ENCODE measurements around the gene LRP1B.

The LRP1B gene

GRCh38 chr2:141967980-141968379, 162.8 kb downstream of the LRP1B start:
- Histone ChIP-seq H3K27me3 (ENCODE audit: insufficient read depth, low read length) (no peaks in the 10 kb centered on the region), H4K20me1 (ENCODE audit: insufficient read depth, low read length) (no peaks in the 10 kb centered on the region), H3K79me2 (ENCODE audit: insufficient read depth, low read length) (no peaks in the 10 kb centered on the region), H3K9ac (ENCODE audit: low read length) (no peak overlapping the region), H3K4me1 (ENCODE audit: insufficient read depth, low read length, severe bottlenecking) (no peaks in the 10 kb centered on the region), H3K36me3 (ENCODE audit: insufficient read depth, low read length) (no peaks in the 10 kb centered on the region), H3K27ac (ENCODE audit: low read depth, low read length, poor library complexity, severe bottlenecking) (no peak overlapping the region), H3K9me3 (ENCODE audit: low read length) (no peaks in the 10 kb centered on the region), H3K4me3 (ENCODE audit: low read depth, low read length, poor library complexity, severe bottlenecking) (no peak overlapping the region), H2AFZ (ENCODE audit: low read length) (no peak overlapping the region), H3K9me2 (ENCODE audit: low read depth, low read length) (no peaks in the 10 kb centered on the region), H3K4me2 (ENCODE audit: low read length) (no peak overlapping the region), H3F3A (ENCODE audit: insufficient read depth, low read length) (no peaks in the 10 kb centered on the region)
- TF ChIP-seq CTCF (IDR thresholded peaks at IDR 0.05; ENCODE audit: low read length) (no peak), EZH2 (IDR thresholded peaks at IDR 0.05; ENCODE audit: borderline replicate concordance, low read length) (no peak)

GRCh38 chr2:141967503-141967902, 163.3 kb downstream of the LRP1B start:
- Histone ChIP-seq H3K79me2 (ENCODE audit: insufficient read depth, low read length) (no peaks in the 10 kb centered on the region), H3K36me3 (ENCODE audit: insufficient read depth, low read length) (no peaks in the 10 kb centered on the region), H3K9me3 (ENCODE audit: low read length) (no peaks in the 10 kb centered on the region), H3K27ac (ENCODE audit: low read depth, low read length, poor library complexity, severe bottlenecking) (no peak overlapping the region), H2AFZ (ENCODE audit: low read length) (no peak overlapping the region), H3K4me2 (ENCODE audit: low read length) (no peak overlapping the region), H4K20me1 (ENCODE audit: insufficient read depth, low read length) (no peaks in the 10 kb centered on the region), H3K4me3 (ENCODE audit: low read depth, low read length, poor library complexity, severe bottlenecking) (no peak overlapping the region), H3F3A (ENCODE audit: insufficient read depth, low read length) (no peaks in the 10 kb centered on the region), H3K4me1 (ENCODE audit: insufficient read depth, low read length, severe bottlenecking) (no peaks in the 10 kb centered on the region), H3K9ac (ENCODE audit: low read length) (no peak overlapping the region), H3K9me2 (ENCODE audit: low read depth, low read length) (no peaks in the 10 kb centered on the region), H3K27me3 (ENCODE audit: insufficient read depth, low read length) (no peaks in the 10 kb centered on the region)
- TF ChIP-seq EZH2 (IDR thresholded peaks at IDR 0.05; ENCODE audit: borderline replicate concordance, low read length), result no peak
- no peak for TF ChIP-seq CTCF (IDR thresholded peaks at IDR 0.05; ENCODE audit: low read length)

- no peak overlapping the region for H3K27ac ChIP-seq (ENCODE audit: low read depth, low read length, poor library complexity, severe bottlenecking)
- H3K4me1 ChIP-seq (ENCODE audit: insufficient read depth, low read length, severe bottlenecking), result no peaks in the 10 kb centered on the region
- no peaks in the 10 kb centered on the region for H3F3A ChIP-seq (ENCODE audit: insufficient read depth, low read length)
- no peaks in the 10 kb centered on the region for H3K27me3 ChIP-seq (ENCODE audit: insufficient read depth, low read length)
- no peak overlapping the region for H3K9ac ChIP-seq (ENCODE audit: low read length)
- H4K20me1 ChIP-seq (ENCODE audit: insufficient read depth, low read length), result no peaks in the 10 kb centered on the region
- no peak overlapping the region for H3K4me2 ChIP-seq (ENCODE audit: low read length)
- no peak for TF ChIP-seq CTCF (IDR thresholded peaks at IDR 0.05; ENCODE audit: low read length)
- no peak for TF ChIP-seq EZH2 (IDR thresholded peaks at IDR 0.05; ENCODE audit: borderline replicate concordance, low read length)
- H3K79me2 ChIP-seq (ENCODE audit: insufficient read depth, low read length), result no peaks in the 10 kb centered on the region
- no peak overlapping the region for H2AFZ ChIP-seq (ENCODE audit: low read length)
- no peak overlapping the region for H3K4me3 ChIP-seq (ENCODE audit: low read depth, low read length, poor library complexity, severe bottlenecking)
- H3K36me3 ChIP-seq (ENCODE audit: insufficient read depth, low read length), result no peaks in the 10 kb centered on the region
- H3K9me2 ChIP-seq (ENCODE audit: low read depth, low read length), result no peaks in the 10 kb centered on the region
- H3K9me3 ChIP-seq (ENCODE audit: low read length), result no peaks in the 10 kb centered on the region
Measured at GRCh38 chr2:141959941-141960340, 170.9 kb downstream of the LRP1B start.
